NT2/D1 (cell line): ENCODE measurements around the gene PRKCG.

Experiments used
- DNase-seq: peaks from one replicate; pipeline ENCODE4 v3.0.0-alpha.2; 2011; ENCODE audit warnings: low read depth, low spot score
- H3K27me3 ChIP-seq: 2 replicates; pipeline ENCODE4 v1.6.0; 2011; ENCODE audit warnings: mild to moderate bottlenecking; ENCODE audit not compliant: insufficient read length, insufficient read depth
- H3K36me3 ChIP-seq: 2 replicates; pipeline ENCODE4 v1.6.1; 2011; ENCODE audit warnings: mild to moderate bottlenecking, low read length, mixed read lengths; ENCODE audit not compliant: insufficient read depth, insufficient read length
- H3K4me1 ChIP-seq: 2 replicates; pipeline ENCODE4 v1.5.1; 2011; ENCODE audit not compliant: insufficient read depth, insufficient read length
- H3K4me3 ChIP-seq: 2 replicates; pipeline ENCODE4 v1.5.1; 2011; ENCODE audit warnings: low read depth; ENCODE audit not compliant: insufficient read length
- H3K9ac ChIP-seq: 2 replicates; pipeline ENCODE4 v1.6.0; 2011; ENCODE audit warnings: low read depth; ENCODE audit not compliant: insufficient read length
- H3K9me3 ChIP-seq: 2 replicates; pipeline ENCODE4 v1.5.1; 2011; ENCODE audit warnings: mild to moderate bottlenecking, low read length; ENCODE audit not compliant: insufficient read depth
- SUZ12 ChIP-seq: IDR thresholded peaks from 2 replicates; pipeline ENCODE4 v1.6.1; 2011; ENCODE audit not compliant: insufficient read length, insufficient read depth; ENCODE audit errors: extremely low read depth
- YY1 ChIP-seq: IDR thresholded peaks from 2 replicates; pipeline ENCODE4 v1.6.1; 2011; ENCODE audit not compliant: insufficient read length, insufficient read depth
- ZNF274 ChIP-seq: IDR thresholded peaks from 2 replicates; pipeline ENCODE4 v1.6.1; 2011; ENCODE audit warnings: mild to moderate bottlenecking, low read depth, low read length

The PRKCG gene

DNA sequence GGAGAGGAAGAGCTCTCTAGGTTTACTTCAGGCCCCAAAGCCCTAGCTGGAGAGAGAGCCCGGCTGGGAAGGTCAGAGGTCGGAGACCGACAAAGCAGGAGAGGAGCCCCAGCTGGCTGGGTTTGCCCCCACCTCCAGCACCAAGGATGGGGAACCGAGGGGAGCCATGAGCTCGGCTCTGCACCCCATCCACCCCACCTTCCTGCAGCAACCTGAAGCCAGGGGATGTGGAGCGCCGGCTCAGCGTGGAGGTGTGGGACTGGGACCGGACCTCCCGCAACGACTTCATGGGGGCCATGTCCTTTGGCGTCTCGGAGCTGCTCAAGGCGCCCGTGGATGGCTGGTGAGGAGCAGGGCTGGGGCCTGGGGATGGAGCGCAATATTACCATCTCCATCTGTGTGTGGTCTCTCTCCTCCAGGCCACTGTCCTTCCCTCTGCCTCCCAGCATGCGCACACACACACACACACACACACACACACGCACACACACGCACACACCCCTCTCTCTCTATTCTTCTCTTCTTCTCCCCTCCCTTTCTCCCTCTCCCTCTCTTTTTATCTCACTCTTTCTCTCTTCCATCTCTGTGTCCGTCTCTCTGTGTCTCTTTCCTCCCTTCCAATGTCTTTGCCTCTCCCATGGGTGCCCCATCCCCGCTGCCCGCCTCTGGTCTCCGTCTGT lies 10.4 kb downstream of the PRKCG start:
- no peak for TF ChIP-seq SUZ12
- H3K36me3 ChIP-seq: no peaks in the 10 kb centered on the region
- no peaks in the 10 kb centered on the region for H3K27me3 ChIP-seq
- no peaks in the 10 kb centered on the region for H3K9me3 ChIP-seq
- no peak overlapping the region for H3K9ac ChIP-seq
- no peak overlapping the region for H3K4me3 ChIP-seq
- peaks cover 7% of the 10 kb centered on the region for H3K4me1 ChIP-seq
- DNase-seq: no peak

DNA sequence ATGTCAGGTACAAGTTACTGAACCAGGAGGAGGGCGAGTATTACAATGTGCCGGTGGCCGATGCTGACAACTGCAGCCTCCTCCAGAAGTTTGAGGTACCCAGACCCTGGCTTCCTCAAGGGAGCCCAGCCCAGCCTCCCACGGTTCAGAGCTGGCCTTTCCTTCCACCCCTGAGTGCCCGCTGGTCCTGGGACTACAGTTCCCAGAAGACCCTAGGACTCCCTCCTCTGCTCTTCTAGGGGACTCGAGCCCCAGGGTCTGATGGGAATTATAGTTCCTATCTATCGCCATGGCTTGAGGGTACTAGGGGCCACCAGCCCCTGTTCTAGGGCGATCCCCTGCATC lies 11.0 kb downstream of the PRKCG start:
- TF ChIP-seq ZNF274: no peak
- TF ChIP-seq SUZ12: no peak
- TF ChIP-seq YY1: no peak
- H3K4me1 ChIP-seq: peaks cover 8% of the 10 kb centered on the region
- H3K27me3 ChIP-seq: no peaks in the 10 kb centered on the region
- H3K9me3 ChIP-seq: no peaks in the 10 kb centered on the region
- no peak overlapping the region for H3K4me3 ChIP-seq
- no peaks in the 10 kb centered on the region for H3K36me3 ChIP-seq
- no peak for DNase-seq
- no peak overlapping the region for H3K9ac ChIP-seq

DNA sequence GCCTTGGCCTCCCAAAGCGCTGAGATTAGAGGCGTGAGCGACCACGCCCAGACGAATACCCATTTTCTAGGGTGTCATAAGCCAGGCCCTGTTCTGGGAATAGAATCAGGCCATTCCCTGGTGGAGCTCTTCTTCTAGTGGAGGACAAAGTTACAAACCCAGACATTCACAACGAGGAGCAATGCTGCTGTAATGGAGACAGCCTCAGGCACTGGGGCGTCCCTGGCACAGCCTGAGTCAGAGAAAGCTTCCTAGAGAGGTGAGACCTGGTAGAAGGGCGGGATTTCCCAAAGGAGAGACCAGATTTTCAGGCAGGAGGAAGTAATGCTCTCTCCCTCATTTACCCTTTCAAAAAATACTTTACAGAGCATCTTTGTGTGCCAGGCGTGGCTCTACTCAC lies 12.7 kb downstream of the PRKCG start:
- TF ChIP-seq ZNF274 (no peak), YY1 (no peak), SUZ12 (no peak)
- DNase-seq: no peak
- Histone ChIP-seq H3K27me3 (no peaks in the 10 kb centered on the region), H3K36me3 (no peaks in the 10 kb centered on the region), H3K4me1 (peaks cover 11% of the 10 kb centered on the region), H3K9me3 (no peaks in the 10 kb centered on the region), H3K9ac (no peak overlapping the region), H3K4me3 (no peak overlapping the region)

DNA sequence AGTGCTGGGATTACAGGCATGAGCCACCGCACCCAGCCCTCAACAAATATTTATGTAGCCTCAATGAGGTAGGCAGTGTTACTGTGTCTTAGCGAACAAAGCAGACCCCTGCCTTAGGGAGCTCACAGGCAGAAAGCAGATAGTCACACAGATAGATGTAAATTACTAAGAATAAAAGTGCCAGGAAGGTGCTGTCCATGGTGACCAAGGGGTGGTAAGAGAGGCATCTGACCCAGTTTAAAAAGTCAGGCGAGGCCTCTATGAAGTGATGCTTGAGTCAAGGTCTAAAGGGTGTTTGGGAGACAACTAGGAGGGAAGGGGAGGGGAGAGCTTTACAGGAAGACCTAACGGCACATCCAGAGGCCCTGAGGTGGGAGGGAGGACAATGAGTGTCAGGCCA lies 14.7 kb downstream of the PRKCG start:
- no peak for DNase-seq
- no peak overlapping the region for H3K4me3 ChIP-seq
- no peak overlapping the region for H3K9ac ChIP-seq
- H3K36me3 ChIP-seq: no peaks in the 10 kb centered on the region
- no peaks in the 10 kb centered on the region for H3K27me3 ChIP-seq
- no peaks in the 10 kb centered on the region for H3K9me3 ChIP-seq
- H3K4me1 ChIP-seq: peaks cover 11% of the 10 kb centered on the region
- TF ChIP-seq ZNF274 (no peak), SUZ12 (no peak), YY1 (no peak)

DNA sequence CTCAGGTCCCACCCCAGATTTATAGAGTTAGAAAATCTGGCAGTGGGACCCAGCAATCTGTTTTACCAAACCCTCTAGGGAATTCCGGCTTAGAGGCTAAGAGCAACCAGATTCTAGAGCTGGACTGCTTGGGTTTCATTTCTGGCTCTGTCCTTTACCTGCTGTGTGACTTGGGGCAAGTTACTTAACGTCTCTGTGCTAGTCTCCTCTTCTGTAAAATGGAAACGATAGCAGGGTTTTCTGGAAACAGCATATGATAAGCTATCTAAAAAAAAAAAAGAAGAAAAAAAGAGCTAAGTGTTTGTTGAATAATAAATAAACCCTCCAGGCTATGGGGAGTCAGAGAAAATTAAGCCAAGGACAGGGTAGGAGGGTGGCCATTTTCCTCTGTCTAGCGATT lies 15.5 kb downstream of the PRKCG start:
- Histone ChIP-seq H3K36me3 (no peaks in the 10 kb centered on the region), H3K27me3 (no peaks in the 10 kb centered on the region), H3K4me1 (peaks cover 11% of the 10 kb centered on the region), H3K9me3 (no peaks in the 10 kb centered on the region), H3K4me3 (no peak overlapping the region), H3K9ac (no peak overlapping the region)
- no peak for DNase-seq
- no peak for TF ChIP-seq YY1
- TF ChIP-seq SUZ12: no peak
- no peak for TF ChIP-seq ZNF274

- TF ChIP-seq ZNF274: no peak
- TF ChIP-seq SUZ12: no peak
- TF ChIP-seq YY1: no peak
- no peak overlapping the region for H3K9ac ChIP-seq
- no peaks in the 10 kb centered on the region for H3K36me3 ChIP-seq
- H3K4me1 ChIP-seq: peaks cover 11% of the 10 kb centered on the region
- no peak for DNase-seq
- H3K4me3 ChIP-seq: peak overlapping the region; percentile 9
- no peaks in the 10 kb centered on the region for H3K9me3 ChIP-seq
- no peaks in the 10 kb centered on the region for H3K27me3 ChIP-seq
These were observed 16.2 kb downstream of the PRKCG start for GRCh38 chr19:53898166-53898565.

DNA sequence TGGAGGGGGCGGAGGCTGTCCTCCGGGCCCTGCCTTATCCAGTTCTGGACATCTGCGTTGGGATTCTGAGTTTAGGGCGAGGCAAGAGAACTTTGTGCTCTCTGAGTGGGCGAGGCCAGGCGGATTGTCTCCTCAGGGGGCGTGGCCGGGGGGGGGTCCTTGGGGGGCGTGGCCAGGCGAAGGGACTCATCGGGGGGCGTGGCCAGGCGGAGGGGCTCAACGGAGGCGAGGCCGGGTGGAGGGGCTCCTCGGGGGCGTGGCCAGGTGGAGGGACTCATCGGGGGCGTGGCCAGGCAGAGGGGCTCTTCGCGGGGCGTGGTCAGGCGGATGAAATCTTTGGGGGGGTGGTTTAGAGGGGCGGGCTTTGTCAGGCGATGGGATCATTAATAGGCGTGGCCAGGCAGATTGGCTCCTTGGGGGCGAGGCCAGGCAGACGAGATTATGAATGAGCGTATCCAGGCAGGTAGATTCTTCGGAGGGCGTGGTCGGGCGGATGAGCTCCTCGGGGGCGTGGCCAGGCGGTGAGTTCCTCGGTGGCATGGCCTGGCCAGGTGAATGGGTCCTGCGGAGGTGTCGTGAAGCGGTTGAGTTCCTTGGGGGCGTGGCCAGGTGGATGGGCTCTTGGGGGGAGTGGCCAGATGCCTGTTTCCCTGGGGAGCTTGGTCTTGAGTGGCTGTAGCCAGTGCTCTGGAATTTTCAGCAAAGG lies 16.8 kb downstream of the PRKCG start:
- Histone ChIP-seq H3K9ac (no peak overlapping the region), H3K4me3 (peak overlapping the region; percentile 9), H3K27me3 (no peaks in the 10 kb centered on the region), H3K9me3 (no peaks in the 10 kb centered on the region), H3K36me3 (no peaks in the 10 kb centered on the region), H3K4me1 (peaks cover 11% of the 10 kb centered on the region)
- peak; percentile 67 for DNase-seq
- TF ChIP-seq ZNF274: no peak
- no peak for TF ChIP-seq YY1
- no peak for TF ChIP-seq SUZ12
